ENCODE measurements around the gene COX8C.
A peak's percentile ranks its signal among the peaks of the same experiment; 100 is the strongest.

Gene COX8C

GRCh38 chr14:93319494-93319893, 27.5 kb upstream of the COX8C start:
- DNase-seq (ENCODE audit: low read depth, low spot score) = no peak
- H3K4me3 ChIP-seq (ENCODE audit: low read length) = no peak overlapping the region

GRCh38 chr14:93319958-93320357, 27.0 kb upstream of the COX8C start:
- no peak overlapping the region for H3K4me3 ChIP-seq (ENCODE audit: low read length)
- DNase-seq (ENCODE audit: low read depth, low spot score) = no peak

GRCh38 chr14:93320489-93320888, 26.5 kb upstream of the COX8C start:
- no peak overlapping the region for H3K4me3 ChIP-seq (ENCODE audit: low read length)
- no peak for DNase-seq (ENCODE audit: low read depth, low spot score)

- DNase-seq (ENCODE audit: low read depth, low spot score) = no peak
- H3K4me3 ChIP-seq (ENCODE audit: low read length) = no peak overlapping the region
These were observed 23.9 kb upstream of the COX8C start for GRCh38 chr14:93322929-93323599.

GRCh38 chr14:93323600-93324174, 23.3 kb upstream of the COX8C start:
- no peak for DNase-seq (ENCODE audit: low read depth, low spot score)
- H3K4me3 ChIP-seq (ENCODE audit: low read length) = no peak overlapping the region

- H3K4me3 ChIP-seq (ENCODE audit: low read length) = no peak overlapping the region
- no peak for DNase-seq (ENCODE audit: low read depth, low spot score)
These were observed 20.8 kb upstream of the COX8C start for GRCh38 chr14:93326196-93326595.

GRCh38 chr14:93328546-93328945, 18.4 kb upstream of the COX8C start:
- no peak overlapping the region for H3K4me3 ChIP-seq (ENCODE audit: low read length)
- DNase-seq (ENCODE audit: low read depth, low spot score) = no peak

GRCh38 chr14:93329965-93330608, 16.9 kb upstream of the COX8C start:
- no peak for DNase-seq (ENCODE audit: low read depth, low spot score)
- H3K4me3 ChIP-seq (ENCODE audit: low read length) = no peak overlapping the region

- H3K4me3 ChIP-seq (ENCODE audit: low read length) = no peak overlapping the region
These were observed 16.4 kb upstream of the COX8C start for GRCh38 chr14:93330609-93331000.

GRCh38 chr14:93331002-93331727, 15.8 kb upstream of the COX8C start:
- no peak overlapping the region for H3K4me3 ChIP-seq (ENCODE audit: low read length)
- DNase-seq (ENCODE audit: low read depth, low spot score) = no peak

More at GRCh38 chr14:93330609-93331000, 16.4 kb upstream of the COX8C start:
- DNase-seq (ENCODE audit: low read depth, low spot score) = no peak

GRCh38 chr14:93331728-93332396, 15.1 kb upstream of the COX8C start:
- H3K4me3 ChIP-seq (ENCODE audit: low read length) = peak overlapping the region; percentile 64
- DNase-seq (ENCODE audit: low read depth, low spot score) = no peak

GRCh38 chr14:93332397-93332852, 14.6 kb upstream of the COX8C start:
- no peak for DNase-seq (ENCODE audit: low read depth, low spot score)
- peak overlapping the region; percentile 64 for H3K4me3 ChIP-seq (ENCODE audit: low read length)

GRCh38 chr14:93332853-93333630, 13.9 kb upstream of the COX8C start, which contains the start of gene BTBD7:
Gene BTBD7 (minus strand): TSS chr14:93333036. CDS start chr14:93296051, 36,985 bp downstream.
- peak; percentile 85 for DNase-seq (ENCODE audit: low read depth, low spot score)
- H3K4me3 ChIP-seq (ENCODE audit: low read length) = peak within 1 kb of the TSS; percentile 81

- peak overlapping the region; percentile 81 for H3K4me3 ChIP-seq (ENCODE audit: low read length)
- DNase-seq (ENCODE audit: low read depth, low spot score) = no peak
These were observed 13.3 kb upstream of the COX8C start for GRCh38 chr14:93333631-93334103.

GRCh38 chr14:93337143-93337753, 9.7 kb upstream of the COX8C start:
- H3K4me3 ChIP-seq (ENCODE audit: low read length) = no peak overlapping the region
- no peak for DNase-seq (ENCODE audit: low read depth, low spot score)

GRCh38 chr14:93337884-93338283, 9.1 kb upstream of the COX8C start:
- no peak overlapping the region for H3K4me3 ChIP-seq (ENCODE audit: low read length)
- no peak for DNase-seq (ENCODE audit: low read depth, low spot score)

GRCh38 chr14:93343266-93343665, 3.7 kb upstream of the COX8C start:
- no peak overlapping the region for H3K4me3 ChIP-seq (ENCODE audit: low read length)
- DNase-seq (ENCODE audit: low read depth, low spot score) = no peak

- H3K4me3 ChIP-seq (ENCODE audit: low read length) = no peak overlapping the region
- DNase-seq (ENCODE audit: low read depth, low spot score) = no peak
These were observed 3.2 kb upstream of the COX8C start for GRCh38 chr14:93343797-93344196.
